Fibroblast of skin of back (primary cell): ENCODE results near the gene C21orf58.
"Not testable (repeated sequence)": the region's sequence is repeated elsewhere in the genome, so short reads cannot be mapped to it uniquely, and the experiment has no call there.

ENCODE experiments used
- DNase-seq: peaks from one replicate; pipeline ENCODE4 v3.0.0-alpha.2; 2013

C21orf58 gene

GRCh38 chr21:46323227-46323709 lies 402 bp downstream of the C21orf58 start:
- no peak for DNase-seq

GRCh38 chr21:46322351-46323226 lies 1.1 kb downstream of the C21orf58 start:
- DNase-seq = peak; percentile 48

DNA sequence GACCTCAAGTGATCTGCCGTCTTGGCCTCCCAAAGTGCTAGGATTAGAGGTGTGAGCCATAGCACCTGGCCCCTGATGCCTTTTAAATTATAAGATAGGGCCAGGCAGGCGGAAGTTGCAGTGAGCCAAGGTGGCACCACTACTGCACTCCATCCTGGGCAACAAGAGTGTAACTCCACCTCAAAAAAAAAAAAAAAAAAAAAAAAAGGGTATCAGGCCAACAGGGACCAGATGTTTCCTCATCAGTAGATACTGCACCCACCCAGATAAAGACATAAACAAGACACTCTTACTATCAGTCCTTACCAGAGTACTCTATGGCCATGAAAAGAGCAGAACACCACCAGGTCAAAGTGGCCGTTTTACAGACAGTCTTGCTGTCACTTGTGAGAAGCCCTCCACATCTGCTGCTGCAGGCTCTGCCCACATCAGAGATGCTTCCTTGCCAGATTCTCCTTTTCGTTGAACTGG lies 3.3 kb downstream of the C21orf58 start:
- no peak for DNase-seq

DNA sequence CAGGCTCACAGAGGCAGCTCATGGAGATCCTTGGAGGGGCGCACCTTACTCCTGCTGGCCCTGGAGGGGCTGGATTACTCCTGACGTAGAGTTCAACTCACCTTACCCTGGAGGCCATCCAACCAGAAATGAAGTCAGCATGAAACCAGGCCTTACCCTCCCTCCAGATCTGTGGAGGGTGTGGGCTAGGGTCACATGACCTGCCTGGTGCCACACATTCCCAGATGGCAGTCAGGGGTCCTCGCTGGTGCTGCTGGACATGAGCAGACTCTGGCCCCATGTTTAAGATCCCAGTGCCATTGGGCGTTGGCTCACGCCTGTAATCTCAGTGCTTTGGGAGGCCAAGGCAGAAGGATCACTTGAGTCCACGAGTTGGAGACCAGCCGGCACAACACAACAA lies 4.5 kb downstream of the C21orf58 start:
- no peak for DNase-seq

DNA sequence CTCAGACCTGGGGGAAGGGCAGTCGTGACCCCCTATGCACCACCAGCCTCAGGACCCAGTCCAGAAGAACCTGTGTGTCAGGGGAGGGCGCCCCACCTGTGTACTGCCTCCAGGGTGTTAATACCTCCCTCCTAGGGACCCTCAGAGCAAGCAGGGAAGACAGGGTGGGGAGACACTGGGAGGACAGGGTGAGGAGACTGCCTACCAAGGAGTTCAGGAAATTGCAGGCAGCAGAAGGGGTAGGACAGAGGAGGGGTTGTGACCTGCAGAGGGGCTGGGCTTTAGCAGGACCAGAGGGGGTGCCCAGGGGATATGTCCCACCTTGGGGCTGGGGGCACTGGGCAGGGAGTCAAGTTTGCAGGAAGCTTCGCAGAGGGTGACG lies 5.2 kb downstream of the C21orf58 start:
- DNase-seq = no peak

DNA sequence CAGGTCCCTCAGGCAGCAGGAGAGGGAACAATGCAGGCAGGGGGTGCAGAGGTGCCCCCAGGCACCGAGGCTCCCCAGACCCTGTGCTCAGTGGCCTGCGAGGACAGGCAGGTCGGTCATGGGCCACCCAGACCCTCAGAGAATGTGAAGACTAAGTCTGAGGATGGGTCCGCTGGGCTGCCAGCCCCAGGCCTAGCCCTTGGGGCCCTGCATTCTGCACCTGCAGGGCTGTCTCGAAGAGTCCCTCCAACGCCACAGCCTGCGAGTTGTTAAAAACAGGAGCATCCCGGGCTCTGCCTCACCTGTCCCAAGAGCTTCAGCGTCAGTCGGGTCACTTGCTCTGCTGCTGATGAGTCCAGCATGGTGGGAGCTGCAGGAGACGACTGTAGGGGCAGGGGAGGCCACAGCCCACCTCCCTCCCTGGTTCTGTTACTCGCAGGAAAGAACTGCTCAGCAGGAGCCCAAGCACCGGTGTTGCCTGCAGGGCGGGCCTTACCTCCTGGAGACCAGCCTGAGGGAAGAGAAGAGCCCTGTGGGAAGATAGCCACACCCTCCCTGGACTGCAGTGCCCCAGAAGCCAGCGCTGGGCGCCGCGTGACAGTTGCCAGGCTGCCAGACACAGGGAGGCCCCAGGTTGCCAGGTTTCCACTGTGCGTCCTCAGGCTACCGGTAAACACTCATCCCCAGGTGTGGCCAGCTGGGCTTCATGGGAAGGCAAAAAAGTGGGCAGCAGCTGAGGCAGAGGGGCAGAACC lies 5.8 kb downstream of the C21orf58 start:
- no peak for DNase-seq

DNA sequence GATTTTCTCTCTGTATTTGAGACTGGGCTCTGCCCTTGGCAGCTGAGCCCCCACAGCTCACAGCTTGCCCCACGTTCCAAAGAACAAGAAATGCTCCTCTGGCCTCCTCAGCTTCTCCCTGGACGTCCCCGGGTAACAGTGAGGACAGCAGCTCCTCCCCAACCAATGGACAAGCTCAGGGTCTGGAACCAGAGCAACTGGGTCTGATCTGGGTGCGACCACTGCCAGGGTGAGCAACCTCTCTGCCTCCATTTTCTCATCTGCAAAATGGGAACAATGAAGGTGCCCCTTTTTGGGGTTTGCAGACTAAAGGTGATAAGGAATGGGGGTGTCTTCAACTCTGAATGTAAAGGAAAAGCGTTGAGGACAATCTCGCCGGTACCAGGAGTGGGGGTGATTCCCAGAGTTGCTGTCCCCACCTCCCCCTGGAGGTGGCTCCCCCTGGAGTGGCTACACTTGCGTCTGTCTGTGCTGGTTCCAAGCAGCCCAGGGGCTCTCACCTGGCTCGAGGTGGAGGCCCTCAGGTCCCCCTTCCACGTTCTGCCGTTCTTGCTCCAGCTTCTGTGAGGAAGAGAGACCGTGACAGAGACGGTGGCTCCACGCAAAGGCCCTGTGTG lies 6.9 kb downstream of the C21orf58 start:
- DNase-seq = no peak

- DNase-seq = no peak
These were observed 9.1 kb downstream of the C21orf58 start for GRCh38 chr21:46314441-46315020.

- DNase-seq = no peak
These were observed 10.7 kb downstream of the C21orf58 start for GRCh38 chr21:46312949-46313348.

DNA sequence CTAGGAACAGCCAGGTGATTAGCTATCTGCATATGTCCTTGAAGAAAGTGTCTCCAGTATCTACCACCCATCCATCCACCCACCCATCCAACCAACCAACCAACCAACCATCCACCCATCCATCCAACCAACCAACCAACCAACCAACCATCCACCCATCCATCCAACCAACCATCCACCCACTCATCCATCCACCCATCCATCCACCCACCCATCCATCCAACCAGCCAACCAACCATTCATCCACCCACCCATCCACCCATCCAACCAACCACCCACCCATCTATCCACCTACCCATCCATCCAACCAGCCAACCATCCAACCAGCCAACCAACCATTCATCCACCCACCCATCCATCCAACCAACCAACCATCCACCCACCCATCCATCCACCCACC lies 12.1 kb downstream of the C21orf58 start:
- no peak for DNase-seq

DNA sequence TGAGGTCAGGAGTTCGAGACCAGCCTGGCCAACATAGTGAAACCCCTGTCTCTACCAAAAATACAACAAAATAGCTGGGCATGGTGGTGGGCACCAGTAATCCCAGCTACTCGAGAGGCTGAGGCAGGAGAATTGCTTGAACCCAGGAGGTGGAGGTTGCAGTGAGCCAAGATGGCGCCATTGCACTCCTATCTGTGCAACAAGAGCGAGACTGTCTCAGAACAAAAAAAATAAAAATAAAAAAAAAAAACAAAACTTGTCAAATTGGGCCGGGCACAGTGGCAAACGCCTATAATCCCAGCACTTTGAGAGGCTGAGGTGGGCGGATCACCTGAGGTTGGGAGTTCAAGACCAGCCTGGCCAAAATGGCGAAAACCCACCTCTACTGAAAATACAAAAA lies 13.4 kb downstream of the C21orf58 start:
- not testable (repeated sequence) for DNase-seq

DNA sequence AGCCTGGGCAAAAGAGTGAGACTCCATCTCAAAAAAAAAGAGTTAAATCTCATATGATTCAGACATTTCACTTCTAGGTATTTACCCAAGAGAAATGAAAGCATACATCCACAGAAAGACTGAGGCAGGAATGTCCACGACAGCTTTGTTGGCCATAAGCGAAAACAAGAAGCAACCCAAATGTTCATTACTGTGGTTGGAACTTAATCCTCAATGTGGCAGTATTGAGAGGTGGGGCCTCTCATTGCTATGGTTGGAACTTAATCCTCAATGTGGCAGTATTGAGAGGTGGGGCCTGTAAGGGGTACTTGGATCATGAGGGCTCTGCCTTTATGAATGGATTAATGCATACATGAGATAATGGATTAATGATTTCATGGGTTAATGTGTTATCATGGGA lies 15.2 kb downstream of the C21orf58 start:
- DNase-seq = no peak

DNA sequence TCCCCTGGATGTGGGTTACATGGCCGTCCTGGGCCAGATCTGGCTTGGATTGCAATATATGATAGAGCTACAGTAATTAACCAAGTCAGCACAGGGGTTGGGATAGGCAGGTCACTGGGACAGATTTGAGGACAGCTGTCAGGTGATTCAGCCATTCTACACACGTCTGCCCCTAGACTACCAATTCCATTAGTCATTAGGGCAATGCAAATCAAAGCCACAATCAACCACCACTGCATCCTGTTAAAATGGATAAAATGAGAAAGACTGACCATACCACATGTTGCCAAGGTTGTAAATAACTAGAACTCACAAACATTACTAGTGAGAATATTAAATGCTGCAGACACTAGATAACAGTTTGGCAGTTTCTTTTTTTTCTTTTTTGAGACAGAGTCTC lies 16.0 kb downstream of the C21orf58 start:
- DNase-seq = peak; percentile 18

DNA sequence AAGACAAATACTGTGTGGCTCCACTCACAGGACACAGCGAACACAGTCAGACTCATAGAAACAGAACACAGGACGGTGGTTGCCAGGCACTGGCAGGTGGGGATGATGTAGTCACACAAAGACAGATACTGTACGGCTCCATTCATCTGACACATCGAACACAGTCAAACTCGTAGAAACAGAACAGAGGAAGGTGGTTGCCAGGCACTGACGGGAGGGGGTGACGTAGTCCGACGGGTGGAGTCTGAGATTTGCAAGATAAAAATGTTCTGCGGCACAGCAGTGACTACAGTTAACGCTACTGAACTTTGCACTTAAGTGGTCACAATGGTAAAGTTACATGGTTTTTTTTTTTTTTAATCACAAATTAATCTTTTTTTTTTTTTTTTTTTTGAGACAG lies 18.7 kb downstream of the C21orf58 start:
- no peak for DNase-seq

DNA sequence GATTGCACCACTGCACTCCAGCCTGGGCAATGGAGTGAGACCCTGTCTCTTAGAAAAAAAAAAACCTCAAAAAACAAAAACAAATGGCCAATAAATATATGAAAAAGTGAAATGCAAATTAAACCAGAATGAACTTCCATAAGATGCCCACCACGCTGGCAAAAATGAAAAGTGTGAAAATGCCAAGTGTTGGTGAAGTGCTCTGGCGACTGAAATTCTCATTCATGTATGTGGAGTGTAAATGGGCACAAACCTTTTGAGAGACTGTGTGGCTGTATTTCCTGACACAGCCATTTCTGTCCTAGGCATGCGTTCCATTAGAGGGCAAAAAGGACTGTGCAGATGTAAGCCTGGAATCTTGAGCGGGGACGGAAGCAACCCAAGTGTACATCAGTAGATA lies 19.2 kb downstream of the C21orf58 start:
- no peak for DNase-seq

DNA sequence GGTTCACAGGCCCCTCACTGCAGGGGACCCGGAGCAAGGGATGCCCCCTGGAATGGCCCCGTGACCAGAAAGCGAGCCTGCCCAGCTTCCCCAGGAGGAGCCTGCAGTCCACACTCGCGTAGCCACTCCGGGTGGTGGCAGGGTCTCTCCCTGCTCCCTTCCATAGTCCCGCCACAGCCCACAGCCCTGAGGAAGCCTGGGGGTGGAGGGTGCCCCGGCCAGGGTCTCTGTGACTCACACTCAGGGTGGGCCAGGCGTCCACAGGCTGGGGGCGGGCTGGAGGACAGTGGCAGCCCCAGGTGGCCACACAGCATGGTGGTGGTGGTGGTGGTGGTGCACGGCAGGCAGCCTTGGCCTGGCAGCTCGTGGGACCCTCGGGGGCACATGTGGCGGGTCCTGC lies 21.9 kb downstream of the C21orf58 start:
- no peak for DNase-seq

DNA sequence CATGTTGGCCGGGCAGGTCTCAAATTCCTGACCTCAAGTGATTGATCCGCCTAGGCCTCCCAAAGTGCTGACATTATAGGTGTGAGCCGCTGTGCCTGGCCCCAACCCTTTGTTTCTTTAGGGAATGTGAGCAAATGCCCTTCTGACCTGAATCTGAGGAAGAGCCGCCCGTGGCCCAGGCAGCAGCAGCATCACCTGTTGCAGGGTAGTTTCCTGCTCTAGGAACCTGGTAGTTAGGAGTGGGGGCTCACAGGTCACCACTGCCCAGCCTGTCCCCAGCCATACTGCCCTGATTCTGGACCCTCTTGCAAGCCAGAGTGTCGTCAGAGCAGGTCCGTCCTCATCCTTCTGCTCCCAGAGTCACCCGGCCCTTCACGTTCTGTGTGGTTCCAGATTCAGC lies 24.5 kb downstream of the C21orf58 start:
- DNase-seq = no peak

- peak; percentile 35 for DNase-seq
These were observed 26.1 kb downstream of the C21orf58 start for GRCh38 chr21:46297338-46298271.

GRCh38 chr21:46295996-46296752 lies 27.5 kb downstream of the C21orf58 start:
- DNase-seq = peak; percentile 84

DNA sequence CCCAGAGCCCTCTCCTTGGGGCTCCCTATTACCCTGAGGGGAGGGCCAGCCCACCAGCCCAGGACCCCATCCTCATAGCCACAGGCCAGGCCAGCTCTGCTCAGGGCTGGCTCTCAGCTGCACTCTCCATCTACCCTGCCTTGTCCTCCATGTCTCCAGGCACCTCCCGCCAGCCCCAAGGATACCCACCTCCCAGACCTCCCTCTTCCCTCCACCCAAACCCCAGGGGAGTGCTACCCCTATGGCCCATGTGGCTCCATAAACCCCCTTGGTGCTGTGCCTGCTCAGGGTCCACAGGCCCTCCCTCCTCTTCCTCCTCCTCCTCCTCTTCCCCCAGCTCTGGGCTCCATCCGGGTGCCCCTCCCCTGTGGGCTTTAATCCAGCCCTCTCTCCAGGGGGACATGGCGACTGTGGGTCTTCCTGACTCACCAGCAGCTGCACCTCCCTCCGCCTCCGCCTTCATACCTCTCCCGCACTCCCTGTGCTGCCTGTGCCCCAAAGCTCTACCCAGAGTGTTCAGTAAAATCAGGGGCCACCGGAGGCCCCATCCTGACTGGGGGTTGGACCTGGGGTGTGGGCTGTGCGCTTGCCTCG lies 28.4 kb downstream of the C21orf58 start:
- DNase-seq = peak; percentile 70
